Measurements from ENCODE around the gene ENPP1. TPM values are rescaled to one million over a fixed set of nuclear protein-coding genes. Genes with fewer than 3 reads are reported as not detected.

Gene ENPP1
- total RNA-seq, 1 experiment from 2014 or later = 1.9 TPM

DNA sequence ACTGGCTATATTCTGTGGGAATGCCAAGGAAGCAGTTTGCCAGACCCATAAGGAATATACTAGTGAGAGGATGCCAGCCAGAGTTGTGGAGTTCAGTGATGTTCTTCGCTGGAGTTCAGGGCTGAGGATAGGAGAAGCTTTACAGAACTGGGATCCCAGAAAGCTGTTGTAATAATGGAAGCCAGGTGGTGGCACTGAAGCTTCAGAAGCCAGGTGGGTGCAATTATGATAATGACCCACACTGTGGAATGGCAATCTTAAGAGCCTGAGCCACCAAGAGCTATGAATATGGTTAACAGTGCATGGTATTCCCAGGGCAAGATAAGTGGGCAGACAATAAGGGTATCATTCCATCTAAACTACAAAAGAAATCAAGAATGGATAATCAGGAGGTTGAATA is 25.1 kb upstream of the ENPP1 start:
- no peak for DNase-seq (ENCODE audit: extremely low read depth, low read depth)

DNA sequence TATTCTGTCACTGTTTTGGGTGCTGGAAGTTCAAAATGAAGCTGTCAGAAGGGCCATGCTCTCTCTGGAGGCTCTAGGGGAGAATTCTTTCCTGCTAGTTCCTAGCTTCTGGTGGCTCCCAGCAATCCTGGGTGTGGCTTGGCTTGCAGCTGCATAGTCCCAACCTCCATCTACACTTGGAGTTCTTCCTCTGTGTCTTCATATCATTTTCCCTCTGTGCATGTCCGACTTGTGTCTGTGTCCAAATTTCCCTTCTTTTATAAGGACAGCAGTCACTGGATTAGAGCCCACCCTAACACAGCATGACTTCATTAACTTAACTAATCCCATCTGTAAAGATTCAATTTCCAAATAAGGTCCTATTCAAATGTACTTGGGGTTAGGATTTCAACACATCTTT is 23.3 kb upstream of the ENPP1 start:
- no peak for DNase-seq (ENCODE audit: extremely low read depth, low read depth)

DNA sequence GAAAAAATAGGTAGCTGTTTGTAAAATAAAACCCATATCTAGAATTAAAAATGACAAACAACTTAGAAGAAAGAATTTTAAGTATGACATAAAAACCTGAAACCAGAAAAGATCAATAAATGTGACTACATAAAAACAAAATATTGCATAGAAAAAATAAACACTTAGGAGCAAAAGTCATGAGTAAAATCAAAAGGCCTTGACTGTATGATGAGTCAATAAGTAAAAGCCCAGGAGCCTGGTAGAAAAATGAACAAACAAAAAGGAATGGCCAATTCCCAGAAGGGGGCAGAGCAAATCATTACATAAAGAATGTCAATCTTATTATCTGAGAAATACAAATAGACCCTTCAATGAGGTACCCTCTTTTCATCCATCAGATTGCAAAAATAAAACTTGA is 20.7 kb upstream of the ENPP1 start:
- no peak for DNase-seq (ENCODE audit: extremely low read depth, low read depth)

DNA sequence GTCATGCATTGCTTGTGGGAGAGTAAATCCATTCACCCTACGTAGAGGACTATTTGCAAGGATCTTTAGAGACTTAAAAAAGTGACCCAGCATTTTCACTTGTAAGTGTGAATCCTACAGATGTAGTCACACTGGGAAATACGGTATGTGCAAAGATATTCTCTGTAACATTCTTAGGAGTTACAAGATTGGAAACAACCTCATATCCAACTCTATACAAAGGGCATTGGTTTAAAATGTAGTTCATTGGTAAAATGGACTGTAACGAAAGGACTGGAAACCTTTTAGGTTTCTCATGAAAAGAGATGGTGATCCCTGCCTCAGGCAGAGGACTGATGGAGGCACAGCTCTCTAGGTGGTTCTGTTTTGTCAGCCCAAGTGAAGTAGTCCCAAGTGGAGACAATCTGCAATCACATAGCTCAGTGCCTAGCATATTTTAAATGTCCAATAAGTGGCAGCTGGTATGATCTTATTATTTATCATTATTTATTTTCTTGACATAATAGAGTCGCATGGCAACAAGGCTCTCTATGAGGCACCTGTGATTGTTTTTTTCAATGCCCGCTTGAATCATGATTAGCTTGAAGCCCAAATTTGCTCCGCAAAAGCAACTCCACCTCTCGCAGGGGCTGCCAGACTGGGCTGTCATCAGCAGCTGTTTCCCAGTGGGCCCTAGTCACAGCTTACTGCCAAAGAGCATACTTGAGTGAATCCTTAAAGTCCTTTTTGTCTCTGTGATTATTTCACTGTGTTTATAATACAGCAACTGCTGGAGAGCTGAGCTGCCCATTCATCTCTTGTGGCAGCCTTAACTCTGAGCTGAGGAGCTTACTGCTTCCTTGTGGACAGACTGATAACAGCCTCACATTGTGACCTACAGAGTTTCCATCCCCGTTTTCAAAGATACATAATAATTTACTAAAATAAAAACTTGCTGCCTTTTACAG is 19.8 kb upstream of the ENPP1 start:
- no peak for DNase-seq (ENCODE audit: extremely low read depth, low read depth)

DNA sequence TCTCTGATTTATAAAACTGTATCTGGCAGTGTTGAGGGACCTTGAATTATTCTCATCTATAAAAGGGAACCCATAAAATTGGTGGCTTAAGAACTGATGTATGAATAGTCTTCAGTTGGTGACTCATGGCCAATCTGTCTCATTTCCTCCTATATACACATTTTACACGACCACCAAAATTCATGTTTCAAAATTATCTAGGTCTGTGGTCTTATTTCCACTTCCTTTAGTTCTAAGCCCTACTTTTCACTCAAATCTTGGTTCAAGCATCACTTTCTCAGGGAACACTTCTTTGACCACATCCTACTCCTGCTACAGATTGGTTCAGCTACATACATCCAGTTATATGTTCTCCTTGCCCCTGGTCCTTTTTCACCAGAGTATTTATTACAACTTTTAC is 18.6 kb upstream of the ENPP1 start:
- DNase-seq (ENCODE audit: extremely low read depth, low read depth) = no peak

DNA sequence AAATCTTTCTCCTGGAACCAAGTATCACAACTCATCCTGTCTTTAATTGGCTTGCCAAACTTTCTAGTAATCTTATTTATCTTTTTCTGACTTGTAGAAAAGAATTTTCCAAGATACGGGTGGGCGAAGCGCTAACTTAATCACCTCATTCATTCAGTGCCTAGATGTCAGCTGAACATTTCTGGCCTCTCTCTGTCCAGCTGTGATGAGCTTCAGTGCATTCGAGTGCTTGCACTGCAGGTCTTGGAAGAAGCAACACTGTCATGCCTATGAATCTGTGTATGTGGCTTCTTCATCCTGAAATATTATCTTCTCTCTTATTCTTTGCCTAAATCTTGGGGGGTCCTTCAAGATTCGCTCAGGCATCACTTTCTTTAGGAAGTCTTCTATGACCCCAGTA is 16.3 kb upstream of the ENPP1 start:
- DNase-seq (ENCODE audit: extremely low read depth, low read depth) = no peak

DNA sequence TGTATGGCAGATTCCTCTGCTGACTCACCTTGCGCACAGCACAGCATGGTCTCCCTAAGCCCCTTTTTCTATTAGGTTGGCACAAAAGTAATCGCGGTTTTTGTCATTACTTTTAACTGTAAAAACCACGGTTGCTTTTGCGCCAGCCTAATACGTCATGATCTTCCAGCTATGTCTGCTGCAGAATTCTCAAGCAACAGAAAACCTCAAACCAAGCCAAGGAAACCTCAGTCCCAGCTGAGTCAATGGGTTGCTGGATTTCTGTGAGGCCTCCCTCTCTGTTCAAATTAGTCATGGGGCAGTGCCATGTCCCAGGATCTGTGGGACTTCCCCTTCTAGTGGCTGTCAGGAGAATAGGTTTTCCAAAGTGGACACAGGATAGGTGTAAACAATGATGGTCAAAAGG is 15.7 kb upstream of the ENPP1 start:
- DNase-seq (ENCODE audit: extremely low read depth, low read depth) = no peak

DNA sequence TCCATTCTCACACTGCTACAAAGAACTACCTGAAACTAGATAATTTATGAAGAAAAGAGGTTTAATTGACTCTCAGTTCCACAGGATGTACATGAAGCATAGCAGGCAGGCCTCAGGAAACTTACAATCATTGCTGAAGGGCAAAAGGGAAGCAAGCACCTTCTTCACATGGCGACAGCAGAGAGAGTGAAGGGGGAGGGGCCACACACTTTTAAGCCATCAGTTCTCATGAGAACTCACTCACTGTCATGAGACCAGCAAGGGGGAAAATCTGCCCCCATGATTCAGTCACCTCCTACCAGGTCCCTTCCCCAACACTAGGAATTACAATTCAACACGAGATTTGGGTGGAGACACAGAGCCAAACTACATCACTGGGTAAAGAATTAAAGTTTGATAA is 12.5 kb upstream of the ENPP1 start:
- no peak for DNase-seq (ENCODE audit: extremely low read depth, low read depth)

DNA sequence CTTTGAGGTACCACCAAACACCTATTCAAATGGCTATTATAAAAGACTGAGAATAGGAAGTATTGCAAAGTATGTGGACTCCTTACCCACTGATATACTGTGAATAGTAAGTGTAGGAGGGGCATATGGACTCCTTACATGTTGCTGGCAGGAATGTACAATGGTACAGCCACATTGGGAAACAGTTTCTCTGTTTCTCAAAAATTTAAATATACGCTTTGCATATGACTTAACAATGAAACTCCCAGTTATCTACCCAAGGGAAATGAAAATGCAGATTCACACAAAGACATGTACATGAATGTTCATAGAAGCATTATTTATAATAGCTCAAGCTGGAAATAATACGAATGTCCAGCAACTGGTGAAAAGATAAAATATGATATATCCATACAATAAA is 5.5 kb upstream of the ENPP1 start:
- DNase-seq (ENCODE audit: extremely low read depth, low read depth) = no peak

DNA sequence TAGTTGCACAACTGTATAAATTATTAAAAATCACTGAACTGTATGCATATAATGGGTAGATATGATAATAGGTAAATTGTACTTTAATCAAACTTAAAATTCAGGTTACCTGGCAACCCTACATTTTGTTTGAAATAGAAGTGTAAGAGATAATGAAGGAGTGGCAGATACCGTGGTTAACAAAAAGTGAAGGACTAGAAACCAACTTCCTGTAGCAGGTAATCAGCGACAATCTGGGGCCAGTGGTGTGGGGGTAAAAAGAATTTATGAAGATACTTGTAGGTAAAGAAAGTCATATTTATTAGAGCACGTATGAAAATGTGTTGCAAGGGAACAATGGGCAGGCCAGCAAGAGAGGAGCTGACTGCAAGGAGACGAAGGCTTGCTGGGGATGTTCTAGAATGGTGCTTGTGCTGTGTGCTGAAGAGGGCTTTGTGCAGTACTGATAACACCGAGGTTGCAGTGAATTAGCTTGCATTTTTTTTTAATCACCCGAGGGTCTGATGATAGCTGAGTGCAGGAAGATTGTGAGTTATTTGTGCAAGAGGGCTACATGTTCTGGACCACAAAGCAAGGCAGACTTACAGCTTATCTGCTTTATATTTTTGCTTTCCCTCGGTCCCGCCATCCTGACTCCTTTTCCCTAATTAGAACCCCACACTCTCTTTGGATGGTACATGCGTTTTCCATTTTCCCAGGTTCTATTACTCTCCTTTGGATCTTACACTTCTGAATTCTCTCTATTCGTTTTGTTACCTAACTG is 4.6 kb upstream of the ENPP1 start:
- no peak for DNase-seq (ENCODE audit: extremely low read depth, low read depth)

DNA sequence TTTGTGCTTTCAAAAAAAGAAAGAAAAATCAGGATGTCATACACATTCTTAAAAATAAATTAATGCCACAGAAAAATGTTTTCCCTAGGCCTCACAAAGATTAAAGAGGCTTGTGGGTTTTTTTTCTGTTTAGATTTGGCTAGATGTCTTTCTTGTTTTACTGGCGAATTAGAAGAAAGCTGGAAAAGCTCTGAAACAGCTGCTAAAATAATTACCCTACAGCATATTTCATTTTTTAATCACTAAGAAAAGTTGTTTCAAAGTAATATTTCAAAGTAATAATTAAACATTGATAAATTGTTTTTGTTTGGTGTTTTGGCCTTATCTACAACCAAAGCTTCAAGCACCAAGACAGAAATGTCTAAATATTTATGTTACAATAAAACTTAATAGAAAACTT is 3.7 kb upstream of the ENPP1 start:
- no peak for DNase-seq (ENCODE audit: extremely low read depth, low read depth)

DNA sequence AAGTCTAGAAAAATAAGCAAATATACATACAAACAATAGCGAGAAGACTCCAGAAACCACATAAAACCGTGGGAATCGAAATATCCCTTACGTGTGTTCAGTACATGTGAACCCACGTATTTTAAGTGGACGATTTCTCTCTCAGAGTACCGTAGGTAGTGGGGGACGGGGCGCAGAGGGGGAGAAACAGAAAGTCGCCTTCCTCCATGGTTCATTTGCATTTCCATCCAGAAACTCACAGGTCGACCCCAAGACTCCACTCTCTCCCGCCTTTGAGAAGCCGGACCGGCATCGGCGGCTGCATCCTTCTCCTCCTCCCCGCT is 538 bp upstream of the ENPP1 start:
- DNase-seq (ENCODE audit: extremely low read depth, low read depth) = no peak

DNA sequence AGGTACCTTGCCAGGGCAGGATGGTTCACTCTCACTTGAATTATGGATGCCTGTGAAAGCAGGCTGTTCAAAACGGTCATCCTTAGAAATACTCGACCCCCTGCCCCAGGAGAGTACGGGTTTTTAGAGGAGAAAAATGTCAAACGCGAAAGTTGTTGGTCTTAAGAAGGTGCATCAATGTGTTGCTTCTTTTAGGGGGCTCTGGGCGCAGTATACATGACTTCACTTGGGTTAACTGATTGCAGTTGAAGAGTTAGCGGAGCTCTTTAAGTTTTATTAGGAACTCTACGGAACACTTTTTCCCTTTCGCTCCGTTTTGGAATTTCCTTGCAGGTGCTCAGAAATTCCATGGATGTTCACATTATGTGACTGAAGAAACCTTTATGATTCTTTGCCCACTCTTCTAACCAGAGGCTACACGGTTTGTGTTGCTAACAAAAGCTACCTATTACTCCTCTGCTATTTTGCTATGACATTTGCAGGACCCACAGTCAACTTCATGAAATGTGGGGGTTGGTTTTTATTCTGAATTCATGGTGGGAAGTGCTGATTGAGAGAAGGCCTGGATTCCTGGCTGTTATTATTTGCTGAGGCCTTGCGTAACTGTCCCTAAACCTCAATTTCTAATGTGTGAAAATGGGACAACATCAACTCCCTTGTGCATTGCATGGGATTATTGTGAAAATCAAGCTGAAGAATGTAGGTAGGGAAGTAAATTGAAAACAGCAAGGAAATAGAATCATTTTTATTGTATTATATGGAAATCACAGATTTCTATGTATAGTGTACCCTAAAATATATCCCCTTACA is 845 bp downstream of the ENPP1 start:
- DNase-seq (ENCODE audit: extremely low read depth, low read depth) = no peak

DNA sequence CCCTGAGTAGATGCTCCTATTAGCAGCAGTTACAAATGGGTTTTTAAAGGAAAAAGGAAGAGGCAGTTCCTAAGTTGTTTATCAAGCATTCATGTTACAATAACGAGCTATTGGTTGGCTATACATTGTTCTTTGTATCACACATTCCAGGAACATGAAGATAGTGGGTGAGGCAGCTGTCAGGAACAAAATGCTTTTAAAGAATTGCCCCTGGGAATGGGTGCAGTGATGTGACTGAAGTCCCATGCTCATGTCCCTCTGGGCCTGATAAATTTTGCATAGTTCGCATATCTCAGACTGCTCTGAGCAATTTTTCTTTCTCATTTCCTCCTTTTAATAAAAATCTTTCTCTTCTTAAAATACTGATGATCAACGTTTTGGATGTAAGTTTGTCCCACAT is 3.7 kb downstream of the ENPP1 start:
- no peak for DNase-seq (ENCODE audit: extremely low read depth, low read depth)

DNA sequence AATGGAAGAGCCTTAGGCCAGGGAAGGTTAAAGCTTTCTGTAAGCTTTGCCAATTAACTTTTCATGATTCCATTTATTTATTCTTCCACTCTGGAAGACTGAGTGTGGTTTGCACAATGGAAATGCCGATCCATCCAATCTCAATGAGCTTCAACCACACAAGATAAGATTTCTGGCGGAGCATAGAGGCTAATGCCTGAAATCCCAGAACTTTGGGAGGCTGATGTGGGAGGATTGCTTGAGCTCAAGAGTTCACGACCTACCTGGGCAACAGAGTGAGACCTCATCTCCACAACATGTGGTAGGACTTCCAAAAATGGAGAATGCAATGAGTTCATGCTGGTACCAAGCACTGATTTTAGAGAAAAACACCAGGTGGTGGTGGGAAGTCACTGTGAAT is 6.2 kb downstream of the ENPP1 start:
- no peak for DNase-seq (ENCODE audit: extremely low read depth, low read depth)

DNA sequence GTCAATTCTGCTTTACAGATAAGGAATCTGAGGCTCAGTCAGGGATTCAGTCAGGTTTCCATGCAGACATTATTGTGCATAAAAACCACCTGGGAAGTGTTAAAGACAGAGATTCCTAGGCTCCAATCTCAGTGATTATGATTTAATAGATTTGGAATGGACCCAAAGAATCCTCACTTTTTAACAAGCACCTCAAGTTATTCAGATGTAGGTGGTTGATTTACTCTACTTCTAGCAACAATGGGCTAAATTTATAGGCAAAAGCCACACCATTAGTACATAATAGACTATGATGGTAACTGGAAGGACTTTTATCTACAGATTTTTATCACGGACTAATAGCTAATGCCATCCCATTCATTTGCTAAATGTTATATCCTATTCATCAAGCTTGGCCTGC is 9.0 kb downstream of the ENPP1 start:
- no peak for DNase-seq (ENCODE audit: extremely low read depth, low read depth)

DNA sequence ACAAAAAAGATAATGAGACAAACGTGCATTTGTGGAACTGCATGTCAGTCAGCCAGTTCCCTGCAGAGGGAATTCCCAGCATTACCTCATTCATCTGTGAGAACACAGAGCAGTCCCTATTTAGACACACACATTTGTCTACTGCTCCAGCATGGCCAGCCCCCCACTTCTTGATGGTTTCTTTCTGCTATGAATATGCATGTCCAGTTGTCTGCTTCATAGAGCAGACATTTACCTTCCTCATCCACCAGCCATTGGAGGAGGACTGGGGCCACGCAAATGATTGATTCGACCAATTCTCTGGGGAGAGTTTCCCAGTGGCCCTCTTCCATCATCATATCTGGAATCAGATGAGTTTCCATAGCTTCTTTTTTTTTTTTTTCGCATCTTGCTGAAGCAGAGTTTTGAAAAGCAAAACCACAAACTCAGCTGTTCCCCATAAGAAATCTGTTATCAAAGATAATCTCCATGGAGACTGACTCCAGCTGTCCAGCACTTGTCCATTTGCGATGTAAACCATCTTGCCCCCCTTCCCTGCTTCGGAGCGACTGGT is 11.8 kb downstream of the ENPP1 start:
- DNase-seq (ENCODE audit: extremely low read depth, low read depth) = no peak

DNA sequence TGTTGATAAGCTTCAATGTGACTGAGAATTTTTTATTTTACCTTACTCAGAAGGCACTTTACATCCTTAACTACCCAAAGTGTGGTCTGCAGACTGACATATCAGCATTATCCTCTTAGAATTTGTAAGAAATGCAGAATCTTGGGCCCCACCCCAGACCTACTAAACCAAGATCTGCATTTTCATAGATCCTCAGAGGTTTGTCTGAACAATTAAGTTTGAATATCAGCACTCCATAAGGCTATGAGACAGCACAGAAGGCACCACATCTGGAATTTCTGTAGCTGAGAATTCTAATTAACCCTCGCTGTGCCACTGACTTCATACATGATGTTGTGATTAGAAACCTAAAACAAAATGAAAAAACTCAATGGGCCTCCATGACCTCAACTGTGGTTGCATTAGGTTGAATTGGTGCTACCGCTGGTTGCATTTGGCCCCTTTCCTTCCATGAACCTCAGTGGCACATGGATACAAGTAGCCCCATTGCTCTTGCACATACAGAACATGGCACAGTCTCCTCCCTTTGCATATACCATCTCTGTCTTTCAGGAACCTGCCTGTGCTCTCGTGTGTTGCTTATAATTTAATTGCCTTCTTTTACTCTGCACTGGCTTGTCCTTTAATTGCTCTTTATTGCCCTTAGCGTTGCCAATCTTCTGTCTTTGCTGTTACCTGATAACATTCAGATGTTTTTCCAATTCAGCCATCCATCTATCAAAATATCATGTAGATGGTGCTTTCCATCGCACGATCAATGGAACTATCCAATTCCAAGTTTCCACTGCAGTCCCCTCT is 13.4 kb downstream of the ENPP1 start:
- DNase-seq (ENCODE audit: extremely low read depth, low read depth) = no peak

DNA sequence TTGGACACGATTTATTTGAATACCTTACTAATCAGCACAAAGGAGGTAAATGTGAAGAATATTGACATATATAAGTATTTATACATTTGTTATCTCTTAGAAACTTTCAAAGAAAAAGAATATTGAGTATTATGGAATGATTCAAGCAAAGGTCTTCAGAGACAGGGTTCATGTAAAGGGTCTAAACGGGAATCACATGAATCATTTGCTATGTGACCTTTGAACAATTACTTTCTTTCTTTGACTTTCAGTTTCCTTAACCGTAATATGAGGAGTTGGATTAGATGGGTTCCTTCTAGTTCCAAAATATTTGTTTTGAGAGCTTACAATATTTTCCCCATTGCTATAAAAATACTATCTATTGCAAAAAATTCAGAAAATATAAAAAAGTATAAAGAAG is 14.3 kb downstream of the ENPP1 start:
- DNase-seq (ENCODE audit: extremely low read depth, low read depth) = no peak

DNA sequence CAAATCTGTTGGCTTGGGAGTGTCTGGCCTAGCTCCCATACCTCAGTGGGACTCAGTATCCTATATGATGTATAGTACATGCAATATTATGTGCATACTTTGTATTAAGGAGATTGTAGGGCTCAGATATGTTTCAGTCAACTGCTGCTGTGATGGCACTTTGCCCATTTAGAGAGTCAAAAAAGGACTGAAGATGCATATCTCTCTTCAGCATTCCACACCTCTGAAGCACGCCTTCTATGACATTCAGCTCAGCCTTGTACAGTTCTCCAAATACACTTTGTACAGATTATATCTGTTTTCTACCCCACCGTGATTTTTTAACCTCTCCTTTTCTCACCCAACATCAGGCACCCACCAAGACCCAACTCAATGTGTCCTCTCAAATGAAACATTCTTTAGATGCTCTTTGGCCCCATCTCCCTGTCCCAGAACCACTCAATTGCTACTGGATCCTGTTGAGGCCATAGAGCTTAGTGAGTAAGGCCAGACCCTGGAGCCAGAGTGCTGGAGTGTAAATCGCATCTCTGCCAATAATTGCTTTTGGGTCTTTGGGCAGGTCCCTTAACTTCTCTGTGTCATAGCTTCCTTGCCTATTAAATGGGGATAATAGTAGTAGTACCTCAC is 15.6 kb downstream of the ENPP1 start:
- no peak for DNase-seq (ENCODE audit: extremely low read depth, low read depth)

All from NCI-H460 (cell line).